Activated CD8-positive, alpha-beta T cell treated with anti-CD3 and anti-CD28 coated beads, Interleukin-2, amount 10 ng/mL, durations not matched to agents 7 days and 5 days (primary cell): ENCODE measurements around the gene SLC35F6. TPM values are rescaled to one million over a fixed set of nuclear protein-coding genes. Genes with fewer than 3 reads are reported as not detected.

Source experiments
- ATAC-seq: fragments of 150-1000 bp; cut with Tn5 transposase; one replicate; pipeline ENCODE4 v1.10.0; 2021; ENCODE audit warnings: moderate library complexity
- CTCF ChIA-PET: fragments of 350-600 bp; sonication (Branson Sonifier 250); formaldehyde crosslinking; loops from one replicate; lab custom pipeline; 2021; ENCODE audit warnings: antibody characterized with exemption; lab: Charles Lee
- POLR2A ChIA-PET: fragments of 350-600 bp; sonication (Branson Sonifier 250); formaldehyde crosslinking; loops from one replicate; lab custom pipeline; 2021; ENCODE audit warnings: antibody characterized with exemption; lab: Charles Lee
- DNase-seq: peaks from one replicate; pipeline ENCODE4 v3.0.0-alpha.2; 2020
- H3K27ac Mint-ChIP-seq: one replicate; pipeline ENCODE4 v1.8.0; 2021; ENCODE audit warnings: mild to moderate bottlenecking, mixed read lengths
- H3K27me3 Mint-ChIP-seq: one replicate; pipeline ENCODE4 v1.8.0; 2021; ENCODE audit warnings: low read depth, mixed read lengths
- H3K36me3 Mint-ChIP-seq: one replicate; pipeline ENCODE4 v1.8.0; 2021; ENCODE audit warnings: low read depth, mixed read lengths
- H3K4me1 Mint-ChIP-seq: one replicate; pipeline ENCODE4 v1.8.0; 2021; ENCODE audit warnings: low read depth, mixed read lengths
- H3K4me3 Mint-ChIP-seq: one replicate; pipeline ENCODE4 v1.8.0; 2021; ENCODE audit warnings: mild to moderate bottlenecking, mixed read lengths
- H3K9me3 Mint-ChIP-seq: one replicate; pipeline ENCODE4 v1.8.0; 2022; ENCODE audit warnings: mixed read lengths; ENCODE audit not compliant: insufficient read depth
- total RNA-seq, 2 experiments: library from RNA; stranded (reverse); gene quantifications; one replicate each; pipeline ENCODE4 v1.2.3, GENCODE V29; 2021

Gene SLC35F6
- total RNA-seq, 2 experiments from 2014 or later = 21.0 to 21.1 TPM

GRCh38 chr2:26723475-26723874 is 40.6 kb upstream of the SLC35F6 start:
- ChIA-PET POLR2A (no interaction called here), CTCF (interaction anchor here (1.1 kb wide), 1 partner anchor 122 kb away, joined by 3 read pairs; no protein-coding TSS in a partner anchor)
- no peak for ATAC-seq
- Mint-ChIP-seq H3K27me3 (no peaks in the 10 kb centered on the region), H3K27ac (no peak overlapping the region), H3K36me3 (no peaks in the 10 kb centered on the region), H3K4me3 (no peak overlapping the region), H3K9me3 (no peaks in the 10 kb centered on the region), H3K4me1 (no peaks in the 10 kb centered on the region)
- DNase-seq = no peak

GRCh38 chr2:26723991-26724750 is 39.9 kb upstream of the SLC35F6 start:
- no peaks in the 10 kb centered on the region for H3K4me1 Mint-ChIP-seq
- H3K4me3 Mint-ChIP-seq = no peak overlapping the region
- peaks cover 3% of the 10 kb centered on the region for H3K27me3 Mint-ChIP-seq
- ChIA-PET POLR2A (no interaction called here), CTCF (no interaction called here)
- DNase-seq (no peak), ATAC-seq (no peak)
- no peaks in the 10 kb centered on the region for H3K9me3 Mint-ChIP-seq
- H3K36me3 Mint-ChIP-seq = no peaks in the 10 kb centered on the region
- no peak overlapping the region for H3K27ac Mint-ChIP-seq

- DNase-seq = no peak
- POLR2A ChIA-PET = no interaction called here
- H3K4me1 Mint-ChIP-seq = no peaks in the 10 kb centered on the region
- CTCF ChIA-PET = interaction anchor here (1.0 to 1.9 kb wide), 3 partner anchors 10 to 147 kb away, joined by 3 to 7 read pairs (median 4); no protein-coding TSS in a partner anchor
- H3K27ac Mint-ChIP-seq = no peak overlapping the region
- peaks cover 3% of the 10 kb centered on the region for H3K27me3 Mint-ChIP-seq
- no peak overlapping the region for H3K4me3 Mint-ChIP-seq
- ATAC-seq = no peak
- no peaks in the 10 kb centered on the region for H3K36me3 Mint-ChIP-seq
- H3K9me3 Mint-ChIP-seq = no peaks in the 10 kb centered on the region
Observed at GRCh38 chr2:26724784-26725520, 39.1 kb upstream of the SLC35F6 start.

- peaks cover 3% of the 10 kb centered on the region for H3K27me3 Mint-ChIP-seq
- H3K27ac Mint-ChIP-seq = no peak overlapping the region
- H3K4me3 Mint-ChIP-seq = no peak overlapping the region
- ChIA-PET POLR2A (no interaction called here), CTCF (interaction anchor here (1.0 to 1.9 kb wide), 3 partner anchors 10 to 148 kb away, joined by 3 to 7 read pairs (median 4); no protein-coding TSS in a partner anchor)
- H3K36me3 Mint-ChIP-seq = no peaks in the 10 kb centered on the region
- DNase-seq = no peak
- H3K9me3 Mint-ChIP-seq = no peaks in the 10 kb centered on the region
- no peak for ATAC-seq
- H3K4me1 Mint-ChIP-seq = no peaks in the 10 kb centered on the region
Observed at GRCh38 chr2:26725521-26725820, 38.6 kb upstream of the SLC35F6 start.

GRCh38 chr2:26726228-26726627 is 37.9 kb upstream of the SLC35F6 start:
- H3K4me1 Mint-ChIP-seq = no peaks in the 10 kb centered on the region
- H3K27ac Mint-ChIP-seq = no peak overlapping the region
- H3K4me3 Mint-ChIP-seq = no peak overlapping the region
- ChIA-PET POLR2A (no interaction called here), CTCF (interaction anchor here (1.6 to 1.9 kb wide), 2 partner anchors 20 to 148 kb away, joined by 4 to 7 read pairs; no protein-coding TSS in a partner anchor)
- ATAC-seq = no peak
- H3K27me3 Mint-ChIP-seq = peaks cover 3% of the 10 kb centered on the region
- DNase-seq = no peak
- H3K36me3 Mint-ChIP-seq = no peaks in the 10 kb centered on the region
- no peaks in the 10 kb centered on the region for H3K9me3 Mint-ChIP-seq

- no peak overlapping the region for H3K27ac Mint-ChIP-seq
- no peaks in the 10 kb centered on the region for H3K9me3 Mint-ChIP-seq
- ChIA-PET CTCF (no interaction called here), POLR2A (no interaction called here)
- H3K27me3 Mint-ChIP-seq = peaks cover 8% of the 10 kb centered on the region
- DNase-seq (peak; percentile 25), ATAC-seq (peak; percentile 74)
- H3K36me3 Mint-ChIP-seq = no peaks in the 10 kb centered on the region
- H3K4me3 Mint-ChIP-seq = no peak overlapping the region
- no peaks in the 10 kb centered on the region for H3K4me1 Mint-ChIP-seq
Observed at GRCh38 chr2:26727641-26728561, 36.2 kb upstream of the SLC35F6 start.

- no peaks in the 10 kb centered on the region for H3K9me3 Mint-ChIP-seq
- POLR2A ChIA-PET = no interaction called here
Observed at GRCh38 chr2:26729311-26729710, 34.8 kb upstream of the SLC35F6 start.

GRCh38 chr2:26730549-26731344 is 33.3 kb upstream of the SLC35F6 start:
- DNase-seq (no peak), ATAC-seq (no peak)
- Mint-ChIP-seq H3K27ac (no peak overlapping the region), H3K4me3 (no peak overlapping the region), H3K36me3 (no peaks in the 10 kb centered on the region), H3K27me3 (peaks cover 8% of the 10 kb centered on the region), H3K9me3 (no peaks in the 10 kb centered on the region), H3K4me1 (no peaks in the 10 kb centered on the region)
- CTCF ChIA-PET = no interaction called here
- POLR2A ChIA-PET = no interaction called here

More at GRCh38 chr2:26729311-26729710, 34.8 kb upstream of the SLC35F6 start:
- ATAC-seq (no peak), DNase-seq (no peak)
- no peaks in the 10 kb centered on the region for H3K36me3 Mint-ChIP-seq
- H3K27ac Mint-ChIP-seq = no peak overlapping the region
- H3K4me1 Mint-ChIP-seq = no peaks in the 10 kb centered on the region
- CTCF ChIA-PET = interaction anchor here (1.3 kb wide), 1 partner anchor 12 kb away, joined by 3 read pairs; no protein-coding TSS in a partner anchor
- H3K4me3 Mint-ChIP-seq = no peak overlapping the region
- H3K27me3 Mint-ChIP-seq = peaks cover 8% of the 10 kb centered on the region

- Mint-ChIP-seq H3K36me3 (no peaks in the 10 kb centered on the region), H3K27me3 (peaks cover 10% of the 10 kb centered on the region), H3K4me3 (no peak overlapping the region), H3K9me3 (no peaks in the 10 kb centered on the region), H3K27ac (no peak overlapping the region), H3K4me1 (no peaks in the 10 kb centered on the region)
- DNase-seq (no peak), ATAC-seq (no peak)
- CTCF ChIA-PET = no interaction called here
- POLR2A ChIA-PET = no interaction called here
Observed at GRCh38 chr2:26731714-26732113, 32.4 kb upstream of the SLC35F6 start.

GRCh38 chr2:26732446-26732845 is 31.6 kb upstream of the SLC35F6 start:
- H3K4me1 Mint-ChIP-seq = no peaks in the 10 kb centered on the region
- H3K9me3 Mint-ChIP-seq = no peaks in the 10 kb centered on the region
- no peak overlapping the region for H3K4me3 Mint-ChIP-seq
- no peak overlapping the region for H3K27ac Mint-ChIP-seq
- no peak for ATAC-seq
- ChIA-PET POLR2A (no interaction called here), CTCF (interaction anchor here (1.3 kb wide), 1 partner anchor 127 kb away, joined by 3 read pairs; no protein-coding TSS in a partner anchor)
- no peak for DNase-seq
- H3K27me3 Mint-ChIP-seq = peaks cover 10% of the 10 kb centered on the region
- no peaks in the 10 kb centered on the region for H3K36me3 Mint-ChIP-seq

GRCh38 chr2:26733413-26733812 is 30.7 kb upstream of the SLC35F6 start:
- Mint-ChIP-seq H3K9me3 (no peaks in the 10 kb centered on the region), H3K27ac (no peak overlapping the region)
- ATAC-seq = no peak

More at GRCh38 chr2:26733413-26733812, 30.7 kb upstream of the SLC35F6 start:
- DNase-seq = no peak
- Mint-ChIP-seq H3K4me1 (no peaks in the 10 kb centered on the region), H3K27me3 (peaks cover 10% of the 10 kb centered on the region), H3K36me3 (no peaks in the 10 kb centered on the region), H3K4me3 (no peak overlapping the region)
- POLR2A ChIA-PET = no interaction called here
- CTCF ChIA-PET = interaction anchor here (1.3 kb wide), 1 partner anchor 128 kb away, joined by 3 read pairs; no protein-coding TSS in a partner anchor
